Measurements from ENCODE around the gene DGAT2.

Gene DGAT2

DNA sequence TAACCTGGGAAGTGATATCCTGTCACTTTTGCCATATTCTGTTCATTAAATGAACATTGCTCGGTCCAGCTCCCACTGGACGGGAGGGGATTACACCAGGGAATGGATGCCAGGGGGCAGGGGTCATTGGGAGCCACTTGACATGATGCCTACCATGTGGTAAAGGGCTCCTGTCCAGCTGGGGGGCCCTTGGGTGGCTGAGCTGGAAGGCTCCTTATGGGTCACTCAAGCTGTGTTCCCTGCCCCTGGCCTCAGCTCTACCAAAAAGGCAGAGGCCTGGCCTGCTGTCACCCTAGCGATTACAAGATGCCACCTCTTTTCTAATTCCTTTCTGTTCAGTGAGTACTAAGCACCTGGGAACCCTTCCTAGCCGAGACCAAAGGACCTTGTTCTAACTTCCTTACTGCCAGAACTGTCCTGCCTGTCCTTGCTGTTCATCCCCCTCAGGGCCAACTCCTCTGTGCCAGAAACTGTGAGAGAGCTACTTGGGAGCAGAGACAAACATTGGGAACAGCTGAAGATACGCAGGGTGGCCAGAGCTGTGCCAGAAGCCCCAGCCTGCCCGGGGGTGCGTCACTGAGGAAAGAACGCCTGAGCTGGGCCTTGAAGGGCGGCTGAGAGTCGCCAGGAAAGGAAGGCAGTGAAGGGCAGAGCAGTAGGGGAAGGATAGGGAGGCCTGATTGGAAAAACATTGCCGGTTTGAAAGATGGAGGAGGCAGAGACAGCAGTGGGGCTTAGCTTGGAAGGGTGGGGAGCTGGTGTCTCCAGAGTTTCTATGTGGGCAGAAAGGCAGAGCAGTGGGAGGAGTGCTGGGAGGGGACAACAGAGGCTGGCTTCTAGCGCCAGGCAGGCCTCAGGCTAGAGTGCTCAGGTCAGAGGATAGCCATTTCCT lies 33.7 kb downstream of the DGAT2 start:
- no peak for DNase-seq

- peak; percentile 4 for DNase-seq
These were observed 34.6 kb downstream of the DGAT2 start for GRCh38 chr11:75802913-75803820.

DNA sequence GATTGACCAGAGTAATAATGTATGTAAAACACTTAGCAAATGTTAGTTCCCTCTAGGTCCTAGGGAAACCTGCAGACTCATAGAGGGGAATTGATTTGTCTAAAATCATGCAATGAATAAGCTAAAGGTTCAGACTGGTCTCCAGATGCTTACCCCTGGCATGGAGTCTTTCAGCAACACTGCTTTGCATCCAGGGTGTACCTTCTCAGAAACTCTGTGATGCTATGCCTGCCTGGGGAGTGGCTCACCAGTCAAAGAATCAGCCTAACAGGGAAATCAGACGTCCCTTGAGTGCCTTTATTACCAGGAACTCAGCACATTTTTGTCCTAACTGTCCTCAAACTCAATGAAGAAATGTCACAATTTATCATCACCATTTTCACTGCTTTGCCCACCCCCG lies 40.5 kb downstream of the DGAT2 start:
- no peak for DNase-seq

DNA sequence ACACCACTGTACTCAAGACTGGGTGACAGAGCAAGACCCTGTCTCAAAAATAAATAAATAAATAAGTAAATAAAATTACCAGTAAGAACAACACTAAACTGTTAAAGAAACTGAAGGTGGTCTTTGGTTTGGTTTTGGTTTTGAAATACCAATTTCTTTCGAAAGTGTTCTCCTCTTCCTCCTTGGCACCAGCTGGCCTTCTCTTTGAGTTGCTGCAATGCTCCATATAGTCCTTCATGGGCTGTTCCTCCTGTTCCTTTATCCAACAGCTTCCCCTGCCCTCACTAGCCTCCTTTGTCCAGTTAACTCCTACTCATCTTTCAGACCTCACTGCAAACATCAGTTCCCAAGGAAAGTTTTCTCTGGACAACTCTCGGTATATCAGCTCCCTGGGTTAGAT lies 41.4 kb downstream of the DGAT2 start:
- DNase-seq: no peak

DNA sequence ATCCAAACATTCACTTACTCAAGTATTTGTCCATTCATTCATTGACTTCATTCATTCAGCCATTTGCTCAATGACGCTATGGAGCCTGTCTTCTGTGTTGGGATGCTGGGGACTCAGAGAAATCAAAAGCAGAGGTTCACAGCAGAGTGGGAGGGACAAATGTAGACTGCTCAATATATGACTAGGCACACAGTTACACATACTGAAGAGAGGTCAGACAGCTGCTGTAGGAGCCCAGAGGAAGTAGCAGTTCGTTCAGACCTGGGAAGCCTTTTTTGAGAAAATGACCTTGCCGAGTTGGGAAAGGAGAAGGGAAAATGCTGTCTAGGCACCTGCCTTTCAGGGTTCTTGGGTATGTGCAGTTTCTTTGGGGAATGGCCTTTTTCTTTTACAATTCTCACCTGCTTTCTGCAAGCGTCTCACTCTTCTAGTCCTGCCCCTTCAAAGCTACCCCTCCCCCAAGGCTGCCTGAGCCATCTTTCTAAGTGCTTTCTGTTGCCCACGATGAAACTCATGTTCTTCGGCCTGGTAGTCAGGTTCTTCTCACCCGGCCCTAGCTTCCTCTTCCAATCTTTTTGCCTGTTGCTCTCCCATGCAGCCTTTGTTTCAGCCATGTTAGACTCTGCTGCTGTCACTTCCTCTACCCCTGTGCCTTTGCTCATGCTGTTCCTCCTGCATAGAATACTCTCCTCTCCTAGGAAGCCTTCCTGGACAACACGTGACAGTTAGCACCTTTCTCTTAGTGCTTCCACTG lies 42.2 kb downstream of the DGAT2 start:
- no peak for DNase-seq

GRCh38 chr11:75811485-75811884 lies 42.9 kb downstream of the DGAT2 start:
- no peak for DNase-seq

- no peak for DNase-seq
These were observed 44.0 kb downstream of the DGAT2 start for GRCh38 chr11:75812542-75813040.

DNA sequence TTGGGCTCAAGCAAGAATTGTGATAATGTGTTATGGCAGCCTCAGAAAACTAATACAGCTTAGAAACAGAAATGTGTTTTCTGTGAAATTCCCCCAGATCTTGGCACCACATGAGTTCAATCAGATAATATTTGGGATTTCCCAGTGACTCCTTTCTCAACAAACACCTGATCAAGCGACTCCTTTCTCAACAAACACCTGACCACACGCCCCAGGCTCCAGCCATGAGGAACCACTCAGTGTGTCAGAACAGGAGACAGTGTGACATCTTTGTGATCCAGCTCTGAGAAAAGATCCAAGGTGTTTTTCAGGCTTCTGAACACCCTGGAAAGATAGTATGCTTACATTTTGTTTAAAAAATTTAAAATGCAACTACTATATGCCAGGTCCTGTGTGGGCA lies 44.5 kb downstream of the DGAT2 start:
- DNase-seq: no peak

DNA sequence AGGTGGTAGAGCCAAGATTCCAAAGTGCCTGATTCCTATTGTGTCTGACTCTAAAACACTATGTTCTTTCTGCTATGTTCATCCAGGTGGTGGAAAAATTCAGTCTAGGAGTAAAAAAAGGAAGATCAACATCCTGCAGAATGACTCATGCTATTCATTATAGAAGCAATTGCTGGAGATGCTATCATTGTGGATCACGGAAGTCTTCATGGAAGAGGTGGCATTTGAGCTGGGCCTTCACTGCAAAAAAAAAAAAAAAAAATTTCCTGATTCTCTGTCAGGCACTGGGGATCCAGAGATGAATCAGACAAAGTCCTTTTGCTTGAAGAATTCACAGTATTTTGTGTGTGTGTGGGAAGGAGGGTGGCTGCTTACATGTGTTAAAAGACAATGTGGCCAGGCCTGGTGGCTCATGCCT lies 45.1 kb downstream of the DGAT2 start:
- no peak for DNase-seq

DNA sequence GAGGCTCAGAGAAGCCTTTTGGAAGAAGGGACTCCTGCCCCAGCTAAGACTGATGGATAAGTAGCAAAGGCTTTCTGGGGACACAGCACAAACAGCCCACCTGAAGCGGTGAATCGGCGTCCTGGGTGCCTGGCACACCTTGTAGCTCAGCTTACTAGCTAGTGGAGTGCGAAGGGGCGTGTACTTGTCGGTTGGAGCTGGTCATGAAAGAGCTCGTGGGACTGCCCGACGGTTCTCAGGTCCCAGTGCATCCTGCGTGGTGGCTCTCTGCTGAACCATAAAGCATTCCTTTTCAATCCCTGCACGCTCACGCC lies 45.7 kb downstream of the DGAT2 start:
- DNase-seq: peak; percentile 79

GRCh38 chr11:75814677-75815344 lies 46.2 kb downstream of the DGAT2 start, which contains the start of gene UVRAG:
UVRAG (plus strand) TSS chr11:75815210; CDS start chr11:75815408, 198 bp downstream.
- DNase-seq: peak; percentile 99

DNA sequence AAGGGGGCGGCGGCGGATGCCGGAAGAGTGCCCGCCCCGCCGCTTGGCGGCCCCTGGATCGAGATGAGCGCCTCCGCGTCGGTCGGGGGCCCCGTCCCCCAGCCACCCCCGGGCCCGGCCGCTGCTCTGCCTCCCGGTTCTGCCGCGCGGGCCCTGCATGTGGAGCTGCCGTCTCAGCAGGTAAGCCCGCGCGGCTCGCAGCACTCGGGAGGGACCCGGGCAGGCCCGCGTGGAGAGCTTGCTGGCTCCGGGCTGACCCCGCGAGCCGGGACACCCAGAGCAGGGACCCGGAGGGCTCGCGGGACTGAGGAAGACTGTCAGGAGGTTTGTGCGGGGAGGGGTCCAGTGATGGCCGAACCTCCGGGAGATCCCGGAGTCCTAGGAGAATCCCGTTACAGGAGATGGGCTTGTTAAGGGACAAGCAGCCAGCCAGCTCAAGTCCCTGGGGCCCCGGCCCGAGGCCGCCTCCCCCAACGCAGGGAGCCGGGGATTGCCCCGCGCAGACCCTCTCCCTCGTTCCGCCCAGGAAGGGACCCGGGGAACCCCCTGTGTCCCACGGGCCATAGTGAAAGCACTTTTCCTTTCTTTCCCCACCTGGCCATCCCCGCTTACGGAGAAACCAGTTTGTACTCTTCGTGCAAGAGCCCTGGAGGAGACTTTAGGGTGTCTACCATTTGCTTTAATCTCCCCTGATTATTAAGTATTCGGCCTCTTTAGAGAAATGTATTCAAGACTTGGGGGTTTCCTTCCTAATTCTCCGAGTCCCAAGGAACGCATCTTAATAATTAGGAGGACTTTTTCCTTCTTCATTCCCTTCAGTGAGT lies 47.0 kb downstream of the DGAT2 start:
- peak; percentile 24 for DNase-seq

- DNase-seq: no peak
These were observed 48.1 kb downstream of the DGAT2 start for GRCh38 chr11:75816561-75817239.

GRCh38 chr11:75820645-75821044 lies 52.1 kb downstream of the DGAT2 start:
- no peak for DNase-seq

DNA sequence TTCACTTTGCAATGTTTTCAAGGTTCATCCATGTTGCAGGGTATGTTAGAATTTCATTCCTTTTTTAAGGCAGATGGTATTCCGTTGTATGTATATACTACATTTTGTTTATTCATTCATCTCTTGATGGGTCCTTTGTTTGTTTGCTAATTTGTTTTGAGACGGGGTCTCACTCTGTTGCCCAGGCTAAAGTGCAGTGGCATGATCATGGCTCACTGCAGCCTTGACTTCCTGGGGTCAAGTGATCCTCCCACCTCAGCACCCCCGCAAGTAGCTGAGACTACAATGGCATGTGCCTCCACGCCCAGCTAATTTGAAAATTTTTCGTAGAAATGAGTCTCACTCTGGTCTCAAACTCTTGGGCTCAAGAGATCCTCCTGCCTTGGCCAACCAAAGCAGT lies 52.6 kb downstream of the DGAT2 start:
- DNase-seq: no peak

GRCh38 chr11:75822541-75822940 lies 54.0 kb downstream of the DGAT2 start:
- DNase-seq: no peak

- DNase-seq: no peak
These were observed 54.8 kb downstream of the DGAT2 start for GRCh38 chr11:75823415-75823814.

DNA sequence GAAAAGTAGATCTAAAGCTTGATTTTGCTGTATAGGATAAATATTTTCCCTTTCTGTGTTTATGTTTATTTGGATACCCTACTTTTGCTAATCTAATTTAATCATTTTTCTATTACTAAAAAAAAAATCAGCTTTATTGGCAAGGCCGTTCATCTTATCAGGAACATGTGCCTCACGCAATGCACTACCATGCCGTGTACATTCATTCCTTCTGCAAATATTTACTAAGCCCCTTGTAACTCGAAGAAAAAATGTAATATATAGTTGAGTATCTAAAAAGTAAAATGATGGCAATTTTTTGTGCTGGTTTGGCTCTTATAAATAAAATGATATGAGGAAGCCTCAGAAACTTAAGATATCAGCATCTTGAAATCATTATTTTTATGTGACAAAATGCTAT lies 55.4 kb downstream of the DGAT2 start:
- no peak for DNase-seq

- no peak for DNase-seq
These were observed 58.1 kb downstream of the DGAT2 start for GRCh38 chr11:75826461-75827230.

- DNase-seq: no peak
These were observed 59.0 kb downstream of the DGAT2 start for GRCh38 chr11:75827562-75827961.

Measured in NCI-H2171 treated with DMSO at 0.1 percent for 48 hours (cell line).